ENCODE results near the gene COG7.
A peak's percentile ranks its signal among the peaks of the same experiment; 100 is the strongest.

COG7 gene

GRCh38 chr16:23423496-23424049, 29.4 kb downstream of the COG7 start (continued):
- TF ChIP-seq PRDM10 (tag by site-specific recombination; IDR thresholded peaks at IDR 0.05) (peak; percentile 92), BCL6B (tag by site-specific recombination; IDR thresholded peaks at IDR 0.05) (0 out of 2 replicates have a peak, but pooled peaks have one; percentile 24), GFI1B (tag by site-specific recombination; IDR thresholded peaks at IDR 0.05) (peak; percentile 88; the same call in 1 of the 2 replicates), SCRT1 (tag by site-specific recombination; IDR thresholded peaks at IDR 0.05; ENCODE audit: borderline replicate concordance) (0 out of 2 replicates have a peak, but pooled peaks have one; percentile 35), PRDM1 (tag by site-specific recombination; IDR thresholded peaks at IDR 0.05) (peak; percentile 79)

GRCh38 chr16:23420011-23420410, 33.0 kb downstream of the COG7 start:
- peaks cover 3% of the 10 kb centered on the region; the same call in 1 of the 2 replicates for H3K4me1 ChIP-seq (ENCODE audit: control insufficient read depth, insufficient read depth, low read length)
- H3K9me3 ChIP-seq (ENCODE audit: control insufficient read depth, insufficient read depth, low read depth, low read length), result no peaks in the 10 kb centered on the region
- CTCF ChIA-PET, result interaction anchor here (0.7 to 1.1 kb wide), 4 partner anchors 13 to 521 kb away, joined by 3 read pairs; no protein-coding TSS in a partner anchor
- TF ChIP-seq ZNF362 (tag by site-specific recombination; IDR thresholded peaks at IDR 0.05) (no peak), ZNF148 (tag by site-specific recombination; IDR thresholded peaks at IDR 0.05; ENCODE audit: borderline replicate concordance) (no peak), ZNF211 (tag by site-specific recombination; IDR thresholded peaks at IDR 0.05; ENCODE audit: low read depth) (no peak), PRDM6 (tag by site-specific recombination; IDR thresholded peaks at IDR 0.05) (no peak)
- H3K27ac ChIP-seq (ENCODE audit: extremely low read depth, low read depth, low read length), result no peak overlapping the region
- POLR2A ChIA-PET, result interaction anchor here (1.2 kb wide), 1 partner anchor 29 kb away, joined by 5 read pairs; no protein-coding TSS in a partner anchor
- no peak overlapping the region for H3K4me3 ChIP-seq (ENCODE audit: low read depth, low read length)
- H3K36me3 ChIP-seq (ENCODE audit: control insufficient read depth in 2 of 2, insufficient read depth in 1 of 2, low read length in 2 of 2), result peaks cover 9 to 29% of the 10 kb centered on the region in 2 experiments; a peak in 2 of 3 replicates

GRCh38 chr16:23416816-23417215, 36.2 kb downstream of the COG7 start:
- H3K4me1 ChIP-seq (ENCODE audit: control insufficient read depth, insufficient read depth, low read length), result no peaks in the 10 kb centered on the region
- CTCF ChIA-PET, result interaction anchor here (2.9 kb wide), 1 partner anchor 17 kb away, joined by 14 read pairs; no protein-coding TSS in a partner anchor
- POLR2A ChIA-PET, result interaction anchor here (0.5 kb wide), 1 partner anchor 41 kb away, joined by 3 read pairs; no protein-coding TSS in a partner anchor
- H3K36me3 ChIP-seq (ENCODE audit: control insufficient read depth in 2 of 2, insufficient read depth in 1 of 2, low read length in 2 of 2), result peaks cover 11 to 53% of the 10 kb centered on the region in 2 experiments; a peak in 2 of 3 replicates
- no peak overlapping the region for H3K4me3 ChIP-seq (ENCODE audit: low read depth, low read length)
- no peaks in the 10 kb centered on the region for H3K9me3 ChIP-seq (ENCODE audit: control insufficient read depth, insufficient read depth, low read depth, low read length)
- no peak overlapping the region for H3K27ac ChIP-seq (ENCODE audit: extremely low read depth, low read depth, low read length)
- TF ChIP-seq PRDM6 (tag by site-specific recombination; IDR thresholded peaks at IDR 0.05), result no peak
- no peak for TF ChIP-seq ZNF701 (tag by site-specific recombination; IDR thresholded peaks at IDR 0.05)
- TF ChIP-seq ZNF639 (tag by site-specific recombination; IDR thresholded peaks at IDR 0.05), result no peak
- no peak for TF ChIP-seq ZNF26 (tag by site-specific recombination; IDR thresholded peaks at IDR 0.05)
